GM18505 (cell line): Measurements from ENCODE around the gene CLEC2A.

Experiments
- ATAC-seq: cut with Tn5 transposase; IDR thresholded peaks from one replicate; pipeline ENCODE4 v1.9.1; 2021; ENCODE audit not compliant: unreplicated experiment
- POLR2A ChIP-seq: IDR thresholded peaks from 4 replicates; pipeline ENCODE4 v1.6.1; 2011; ENCODE audit warnings: borderline replicate concordance; ENCODE audit not compliant: insufficient read depth, insufficient read length; ENCODE audit errors: extremely low read depth

The CLEC2A gene

GRCh38 chr12:9922429-9922828, 9.7 kb downstream of the CLEC2A start:
- TF ChIP-seq POLR2A: no peak

DNA sequence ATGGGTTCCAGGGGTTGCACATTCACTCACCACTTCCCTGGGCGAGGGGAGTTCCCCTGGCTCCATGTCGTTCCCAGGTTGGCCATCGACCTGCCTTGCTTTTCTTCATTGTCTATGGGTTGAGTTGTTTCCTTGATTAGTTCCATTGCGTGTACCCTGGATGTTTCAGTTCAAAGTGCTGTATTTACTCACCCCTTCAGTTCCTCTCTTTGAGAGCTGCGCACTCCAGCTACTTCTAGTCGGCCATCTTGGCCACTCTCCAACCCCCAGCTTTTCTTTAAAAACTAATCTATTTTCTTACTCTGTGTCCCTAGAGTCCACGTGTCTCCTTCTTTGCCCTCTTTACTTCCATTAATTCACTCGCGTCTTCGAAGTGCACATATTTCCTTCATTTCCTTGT, 11.7 kb downstream of the CLEC2A start:
- no peak for TF ChIP-seq POLR2A
- ATAC-seq: no peak

More at GRCh38 chr12:9922429-9922828, 9.7 kb downstream of the CLEC2A start:
- ATAC-seq: no peak

GRCh38 chr12:9919443-9919842, 12.7 kb downstream of the CLEC2A start:
- TF ChIP-seq POLR2A: no peak
- ATAC-seq: no peak

GRCh38 chr12:9911708-9912107, 20.5 kb downstream of the CLEC2A start:
- TF ChIP-seq POLR2A: no peak
- no peak for ATAC-seq

DNA sequence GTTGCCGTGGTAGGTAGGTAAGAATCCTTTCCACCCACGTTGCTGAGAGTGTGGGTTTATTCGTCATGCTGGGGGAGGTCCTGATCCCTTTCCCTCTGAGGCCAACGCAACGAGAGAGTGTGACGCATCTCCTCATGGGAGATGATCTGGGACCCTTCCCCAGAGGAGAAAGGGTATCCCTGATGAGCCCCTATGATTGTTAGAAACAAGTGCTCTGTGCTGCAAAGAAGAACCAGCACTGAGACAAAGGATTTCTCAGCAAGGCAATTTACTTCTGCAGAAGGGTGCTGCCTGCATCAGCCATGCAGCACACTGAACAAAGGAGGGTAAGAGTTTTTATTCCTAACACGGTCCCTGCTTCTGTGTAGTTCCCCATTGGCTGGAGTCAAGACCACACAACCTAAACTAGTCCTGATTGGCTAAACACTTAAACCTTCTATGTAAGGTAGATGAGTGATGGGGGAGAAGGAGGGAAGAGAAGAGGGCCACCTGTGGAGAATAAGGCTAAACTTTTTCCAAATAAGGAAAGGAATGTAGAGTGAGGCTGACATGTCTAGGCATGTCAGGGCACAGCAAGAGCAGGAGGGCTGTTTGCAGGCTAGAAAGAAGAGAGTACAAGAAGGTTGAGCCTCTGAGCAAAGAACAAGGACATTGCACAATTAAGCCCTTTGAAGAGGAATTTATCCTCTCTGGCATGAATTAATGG, 21.3 kb downstream of the CLEC2A start:
- TF ChIP-seq POLR2A: no peak

DNA sequence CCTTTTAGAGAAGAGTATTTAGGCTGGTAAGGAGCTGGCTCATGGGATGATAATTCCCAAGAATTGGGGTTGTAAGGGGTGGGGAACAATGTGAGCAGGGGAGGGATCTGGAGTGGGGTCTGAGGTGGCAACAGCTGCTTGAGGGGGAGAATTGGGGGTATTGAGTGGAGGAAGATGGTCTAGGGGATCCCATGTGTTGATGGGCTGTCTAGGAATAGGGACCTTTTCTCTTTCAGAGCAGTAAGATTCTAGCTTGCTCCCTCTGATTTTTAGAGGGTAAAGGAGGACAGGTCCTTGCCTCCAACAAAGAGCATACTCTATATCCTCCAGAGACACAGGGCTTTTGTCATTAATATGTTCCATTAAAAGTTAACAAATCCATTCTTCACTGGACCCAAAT, 22.4 kb downstream of the CLEC2A start:
- TF ChIP-seq POLR2A: no peak

More for the DNA sequence above, 21.3 kb downstream of the CLEC2A start:
- ATAC-seq: no peak

DNA sequence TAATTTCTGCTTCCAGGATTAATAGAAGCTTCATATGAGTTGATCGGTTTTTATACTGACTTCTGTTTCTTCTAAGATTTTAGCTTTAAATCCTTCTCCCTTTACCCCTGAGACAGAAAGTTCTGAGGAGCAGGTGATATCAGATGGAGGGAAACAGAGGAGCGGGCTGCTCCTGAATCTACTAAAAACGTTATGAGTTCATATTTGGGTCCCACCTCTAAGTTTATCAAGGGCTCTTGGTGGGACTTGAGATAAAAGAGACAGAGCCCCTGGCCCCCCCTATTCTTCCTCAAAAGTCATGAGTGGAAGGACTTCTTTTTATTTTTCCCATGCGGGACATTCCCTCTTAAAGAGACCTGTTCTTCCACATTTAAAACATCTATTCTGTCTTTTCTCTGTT, 23.8 kb downstream of the CLEC2A start:
- ATAC-seq: no peak
- TF ChIP-seq POLR2A: no peak

More for the DNA sequence above, 22.4 kb downstream of the CLEC2A start:
- no peak for ATAC-seq

- no peak for ATAC-seq
Observed at GRCh38 chr12:9907769-9908168, 24.4 kb downstream of the CLEC2A start.

DNA sequence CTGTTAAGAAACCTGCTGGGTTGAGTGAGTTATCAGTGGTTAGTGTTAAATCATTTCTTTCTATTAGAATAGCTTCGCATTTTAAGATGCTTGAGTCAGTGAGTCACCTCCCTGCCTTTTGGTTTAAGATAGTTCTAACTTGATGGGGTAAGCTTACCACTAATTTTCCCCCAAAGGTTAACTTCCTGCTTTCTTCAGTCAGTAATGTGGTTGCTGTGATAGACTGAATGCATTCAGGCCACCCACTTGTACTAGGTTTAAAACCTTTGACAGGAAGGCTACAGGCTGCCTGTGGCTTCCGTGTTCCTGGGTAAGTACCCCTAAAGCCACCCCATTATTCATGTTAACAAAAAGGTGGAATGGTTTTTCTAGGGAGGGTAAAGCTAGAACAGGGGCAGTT, 25.3 kb downstream of the CLEC2A start:
- no peak for TF ChIP-seq POLR2A

More at GRCh38 chr12:9907769-9908168, 24.4 kb downstream of the CLEC2A start:
- no peak for TF ChIP-seq POLR2A

GRCh38 chr12:9902539-9903228, 29.5 kb downstream of the CLEC2A start:
- ATAC-seq: no peak
- TF ChIP-seq POLR2A: no peak

More for the DNA sequence above, 25.3 kb downstream of the CLEC2A start:
- no peak for ATAC-seq

- TF ChIP-seq POLR2A: no peak
- ATAC-seq: no peak
Observed at GRCh38 chr12:9900930-9901329, 31.2 kb downstream of the CLEC2A start.

DNA sequence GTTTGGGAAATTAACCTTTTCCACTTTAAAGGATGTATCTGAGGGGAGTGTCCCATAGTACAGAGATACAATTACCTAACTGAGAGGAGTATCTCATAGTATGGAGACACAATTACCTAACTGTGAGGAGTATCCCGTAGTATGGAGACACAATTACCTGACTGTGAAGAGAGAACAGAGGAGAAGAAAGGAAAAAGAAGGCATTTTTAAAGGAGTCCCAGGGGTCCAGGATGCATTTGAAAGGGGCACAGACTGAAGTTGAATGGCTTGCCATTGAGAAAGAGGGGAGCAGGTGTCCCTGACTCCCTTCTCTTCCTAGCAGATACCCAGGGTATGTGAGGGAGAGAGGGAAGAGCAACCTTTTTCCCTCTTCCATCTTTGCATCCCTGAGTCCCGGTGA, 33.0 kb downstream of the CLEC2A start:
- no peak for ATAC-seq
- no peak for TF ChIP-seq POLR2A

DNA sequence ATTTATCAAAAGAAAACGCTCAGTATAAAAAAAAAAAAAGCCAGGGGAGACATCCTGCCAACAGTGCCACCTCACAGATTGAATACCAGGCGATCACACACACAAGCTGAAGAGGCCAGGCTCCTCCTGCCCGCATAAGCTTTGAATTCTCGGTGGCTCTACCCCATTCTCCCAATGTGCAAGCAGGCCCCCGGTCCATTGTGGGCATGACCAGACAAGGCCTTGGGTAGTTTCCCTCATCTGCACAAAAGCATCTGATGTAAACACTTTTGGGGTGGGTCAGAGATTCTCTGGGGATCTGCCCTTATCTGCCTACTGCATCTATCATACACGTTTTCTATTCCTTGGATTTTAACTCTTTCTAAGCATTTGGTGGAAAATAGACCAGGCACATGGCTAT, 34.6 kb downstream of the CLEC2A start:
- TF ChIP-seq POLR2A: no peak
- no peak for ATAC-seq
